Motor neuron (in vitro differentiated cells): ENCODE results near the gene CAMTA1. TPM values are rescaled to one million over a fixed set of nuclear protein-coding genes. Genes with fewer than 3 reads are reported as not detected.
"Not testable (repeated sequence)": the region's sequence is repeated elsewhere in the genome, so short reads cannot be mapped to it uniquely, and the experiment has no call there.

Source experiments
- ATAC-seq, 8 experiments: fragments of 200-7000 bp; cut with Tn5 transposase; replicated peaks in 6 of 8; 2 replicates each; pipeline ENCODE4 v1.8.0; 2021; ENCODE audit warnings: mild to moderate bottlenecking in 8 of 8, moderate library complexity in 8 of 8
- H3K27ac ChIP-seq, 2 donors: fragments of 250-450 bp; sonication (Bioruptor Pico); 2 replicates each; pipeline ENCODE4 v1.9.0; 2021; ENCODE audit warnings: antibody characterized with exemption in 2 of 2, mild to moderate bottlenecking in 2 of 2, moderate library complexity in 1 of 2
- H3K4me1 ChIP-seq, 2 donors: fragments of 250-450 bp; sonication (Bioruptor Pico); replicated peaks in 1 of 2; 2 replicates each; pipeline ENCODE4 v1.6.1; 2021; ENCODE audit warnings: antibody characterized with exemption in 2 of 2, mild to moderate bottlenecking in 2 of 2, moderate library complexity in 1 of 2
- H3K4me3 ChIP-seq, 5 donors: fragments of 250-450 bp; sonication (Bioruptor Pico); 2 replicates each; pipeline ENCODE4 v1.9.0; 2021; ENCODE audit warnings: antibody characterized with exemption in 5 of 5, mild to moderate bottlenecking in 5 of 5, moderate library complexity in 4 of 5
- WGBS, 10 experiments: fragments of 450-650 bp; shearing (Covaris generic); methylation state at CpG; one replicate each; pipeline ENCODE4 v1.0.0; 2022; 5-methylcytosine and 5-hydroxymethylcytosine counted together
- in situ Hi-C, 9 experiments: fragments of 400-800 bp; cut with MboI; loops; one replicate each; pipeline ENCODE4 v1.15.0; 2021; ENCODE audit warnings: low sequenced_read_pairs in 9 of 9, low pct_unique_long_range_greater_than_20kb in 2 of 9; ENCODE audit not compliant: unreplicated experiment in 9 of 9
- total RNA-seq, 8 experiments: library from RNA; unstranded; fragments of 300-600 nt; gene quantifications; 2 replicates each; pipeline versions ENCODE4 v1.2.3 to v1.2.4, GENCODE V29; 2022

The CAMTA1 gene
- total RNA-seq, 8 experiments from 2014 or later: 38.5 to 145 (median 77.6) TPM

DNA sequence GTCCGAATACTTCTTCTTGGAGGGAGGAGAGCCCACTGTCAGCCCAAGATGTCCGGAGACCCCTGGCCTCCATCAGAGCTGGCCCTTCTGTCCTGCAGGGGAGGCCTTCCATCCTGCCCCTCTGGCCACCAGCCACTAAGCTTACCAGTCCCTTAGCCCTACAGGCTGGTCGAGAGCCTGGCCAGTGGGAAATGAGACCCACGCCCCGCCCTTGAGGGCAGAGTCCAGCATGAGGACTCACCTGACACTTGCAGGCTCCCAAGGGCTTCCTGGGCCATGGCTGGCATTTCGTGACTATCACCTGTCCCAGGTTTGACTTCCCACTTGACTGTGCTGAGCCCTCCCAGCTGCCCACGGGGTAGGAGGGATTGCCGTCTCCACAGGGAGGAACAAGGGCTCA, 624.0 kb downstream of the CAMTA1 start:
- no peak overlapping the region for H3K27ac ChIP-seq
- H3K4me3 ChIP-seq: no peak overlapping the region
- ATAC-seq: no peak
- in situ Hi-C loops: no loop called here
- no peaks in the 10 kb centered on the region for H3K4me1 ChIP-seq
- 50 to 90% (median 84%) methylated on average over 1 to 7 of the region's 8 CpGs; no CpG with 5 or more reads in 5 of the 10 experiments for WGBS, 10 experiments

DNA sequence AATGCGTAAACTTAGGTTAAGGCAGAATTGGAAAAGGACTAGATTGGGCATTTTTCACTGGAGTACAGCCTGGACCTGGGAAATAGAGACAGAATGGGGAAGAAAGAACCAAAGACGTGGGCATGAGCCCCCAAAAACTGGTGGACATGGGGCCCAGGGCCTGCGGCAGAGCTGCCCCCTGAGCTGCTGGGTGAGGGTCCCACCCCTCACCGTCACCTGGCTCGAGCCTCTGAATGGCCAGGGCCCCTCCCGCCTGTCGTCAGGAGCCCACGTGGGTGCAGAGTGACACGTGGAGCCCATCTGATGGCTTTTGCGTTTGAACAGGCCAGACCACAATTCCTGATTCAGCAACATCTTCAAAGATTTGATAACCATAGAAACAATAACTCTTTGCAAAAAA, 624.9 kb downstream of the CAMTA1 start:
- 42 to 100% (median 79%) methylated on average over 1 to 8 of the region's 10 CpGs; no CpG with 5 or more reads in 4 of the 10 experiments for WGBS, 10 experiments
- H3K4me1 ChIP-seq: no peaks in the 10 kb centered on the region
- no peak overlapping the region for H3K27ac ChIP-seq
- in situ Hi-C loops: no loop called here
- ATAC-seq: peak in 1 of 8 experiments; percentile 31
- no peak overlapping the region for H3K4me3 ChIP-seq

DNA sequence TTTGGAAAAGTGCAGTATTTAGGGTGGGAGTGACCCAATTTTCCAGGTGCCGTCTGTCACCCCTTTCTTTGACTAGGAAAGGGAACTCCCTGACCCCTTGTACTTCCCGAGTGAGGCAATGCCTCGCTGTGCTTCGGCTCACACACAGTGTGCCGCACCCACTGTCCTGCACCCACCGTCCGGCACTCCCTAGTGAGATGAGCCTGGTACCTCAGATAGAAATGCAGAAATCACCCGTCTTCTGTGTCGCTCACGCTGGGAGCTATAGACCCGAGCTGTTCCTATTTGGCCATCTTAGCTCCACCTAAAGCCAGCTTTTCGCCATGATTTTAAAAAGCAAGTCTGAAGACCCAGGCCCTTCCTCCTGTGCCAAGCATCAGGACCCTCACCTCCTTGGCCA, 632.4 kb downstream of the CAMTA1 start:
- in situ Hi-C loops, H3K4me3 ChIP-seq, ATAC-seq, H3K27ac ChIP-seq, H3K4me1 ChIP-seq: not testable (repeated sequence)
- WGBS, 10 experiments: 45 to 100% (median 96%) methylated on average over 1 to 12 of the region's 12 CpGs; no CpG with 5 or more reads in 5 of the 10 experiments

DNA sequence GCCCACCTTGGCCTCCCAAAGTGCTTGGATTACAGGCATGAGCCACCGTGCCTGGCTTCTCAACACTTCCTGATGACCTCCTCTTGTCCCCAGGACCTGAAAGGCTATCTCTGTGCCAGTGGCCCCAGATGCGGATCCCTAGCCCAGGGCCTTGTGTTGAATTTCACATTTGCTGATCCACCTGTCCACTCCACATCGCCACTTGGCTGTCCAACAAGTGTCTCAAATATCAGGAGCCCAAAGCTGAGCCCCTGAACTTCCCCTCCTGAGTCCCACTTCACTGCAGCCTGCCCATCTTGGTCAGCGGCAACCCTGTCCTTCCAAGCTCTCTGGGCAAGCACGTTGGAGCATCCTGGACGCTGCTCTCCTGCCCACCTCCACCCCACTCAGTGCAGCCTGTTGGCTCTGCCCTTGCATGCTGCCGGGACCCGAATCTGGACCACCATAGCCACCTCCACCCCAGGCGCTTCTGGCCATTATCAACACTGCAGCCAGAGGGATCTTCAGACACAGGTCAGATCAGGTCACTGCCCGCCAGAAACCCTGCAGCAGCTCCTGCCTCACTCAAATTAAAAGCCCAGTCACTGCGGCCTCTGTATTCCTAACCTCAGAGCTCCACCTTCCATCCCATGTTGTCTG, 633.3 kb downstream of the CAMTA1 start:
- in situ Hi-C loops: no loop called here
- no peak for ATAC-seq
- Histone ChIP-seq H3K4me3 (no peak overlapping the region), H3K27ac (no peak overlapping the region), H3K4me1 (peaks cover 3% of the 10 kb centered on the region in 2 donors)
- 14 to 100% (median 84%) methylated on average over 1 to 11 of the region's 11 CpGs; no CpG with 5 or more reads in 1 of the 10 experiments for WGBS, 10 experiments

DNA sequence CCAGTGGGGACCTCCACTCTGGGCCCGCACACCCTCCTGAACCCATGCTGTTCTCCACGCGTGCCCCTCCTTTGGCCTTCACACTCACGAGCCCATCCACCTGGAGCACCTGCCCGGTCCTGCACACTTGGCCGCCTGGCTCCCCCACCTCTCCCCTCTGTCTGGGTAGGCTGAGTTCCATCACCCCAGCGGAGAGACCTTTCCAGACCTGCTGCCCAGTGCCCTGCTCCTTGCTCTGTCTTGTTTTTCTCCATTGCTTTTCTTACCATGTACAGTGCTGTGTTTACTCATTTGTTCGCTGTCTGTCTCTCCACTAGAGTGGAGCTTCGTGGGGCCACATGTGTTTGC, 634.8 kb downstream of the CAMTA1 start:
- Histone ChIP-seq H3K4me1 (peaks cover 3% of the 10 kb centered on the region in 2 donors), H3K27ac (no peak overlapping the region), H3K4me3 (no peak overlapping the region)
- no peak for ATAC-seq
- WGBS, 10 experiments: 20 to 92% (median 76%) methylated on average over 2 to 8 of the region's 9 CpGs; no CpG with 5 or more reads in 5 of the 10 experiments
- in situ Hi-C loops: no loop called here

DNA sequence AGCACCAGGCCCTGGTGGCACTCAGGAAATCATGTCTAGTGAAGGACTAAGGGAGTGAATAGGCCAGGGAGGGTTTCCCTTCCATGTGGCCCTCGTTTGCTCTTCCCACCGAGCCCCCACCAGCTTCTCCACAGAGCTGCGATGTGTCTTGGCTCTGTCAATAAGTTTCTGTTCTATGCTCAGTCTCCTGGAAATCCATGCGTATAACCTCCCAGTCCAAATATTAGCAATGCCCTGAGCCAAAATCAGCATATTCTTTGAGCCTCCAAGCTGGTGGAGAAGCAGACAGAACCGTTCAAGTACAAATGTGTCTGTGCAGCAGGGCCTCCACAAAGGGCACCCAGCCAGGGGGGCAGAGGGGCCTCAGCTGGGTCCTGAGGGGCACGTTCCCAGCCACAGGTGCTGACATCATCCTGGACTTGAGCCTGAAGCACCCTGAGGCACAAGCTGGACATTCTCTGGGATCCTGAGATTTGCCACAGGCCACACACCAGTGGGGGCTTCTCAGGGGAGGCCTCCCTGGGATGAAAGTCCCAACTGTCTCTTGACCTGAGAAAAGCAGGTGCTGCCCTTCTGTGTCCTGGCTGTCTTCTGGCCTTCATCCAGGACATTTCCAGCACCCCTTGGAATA, 635.3 kb downstream of the CAMTA1 start:
- no peak overlapping the region for H3K27ac ChIP-seq
- peak in 2 of 8 experiments; percentile 9 to 71 for ATAC-seq
- in situ Hi-C loops: no loop called here
- H3K4me3 ChIP-seq: no peak overlapping the region
- WGBS, 10 experiments: 70 to 100% (median 86%) methylated on average over 1 to 5 of the region's 6 CpGs; no CpG with 5 or more reads in 4 of the 10 experiments
- peaks cover 3 to 8% of the 10 kb centered on the region in 2 donors for H3K4me1 ChIP-seq

DNA sequence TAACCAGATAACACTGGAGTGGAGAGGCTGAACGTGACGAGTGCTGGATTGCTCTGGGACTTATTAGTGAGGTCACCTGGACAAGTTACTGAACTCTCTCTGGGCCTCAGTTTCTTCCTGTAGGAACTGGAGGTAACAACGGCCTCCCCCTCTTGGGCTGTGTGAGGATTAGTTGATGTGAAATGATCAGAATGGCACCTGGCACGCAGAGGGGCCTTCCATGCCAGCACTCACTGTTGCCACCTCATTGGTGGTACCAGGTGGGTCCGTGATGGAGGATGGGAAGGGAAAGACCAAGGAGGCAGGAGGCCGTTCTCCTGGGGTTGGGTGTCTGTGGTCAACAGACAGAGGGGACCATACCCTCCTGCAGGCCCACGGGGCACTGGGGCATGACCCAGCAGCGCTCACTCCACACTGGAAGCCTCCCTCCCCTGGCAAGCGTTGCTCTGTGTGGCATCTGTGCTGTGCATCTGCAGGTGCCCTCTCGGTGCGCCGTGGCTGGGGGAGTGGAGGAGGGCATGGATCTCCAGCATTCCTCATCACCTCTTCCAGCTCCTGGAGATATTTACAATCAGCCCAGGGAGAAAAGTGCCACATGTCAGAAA, 636.3 kb downstream of the CAMTA1 start:
- H3K27ac ChIP-seq: no peak overlapping the region
- no peak overlapping the region for H3K4me3 ChIP-seq
- in situ Hi-C loops: no loop called here
- WGBS, 10 experiments: 89 to 100% (median 93%) methylated on average over 1 to 8 of the region's 12 CpGs; no CpG with 5 or more reads in 6 of the 10 experiments
- H3K4me1 ChIP-seq: peaks cover 11 to 18% of the 10 kb centered on the region in 2 donors
- ATAC-seq: no peak

DNA sequence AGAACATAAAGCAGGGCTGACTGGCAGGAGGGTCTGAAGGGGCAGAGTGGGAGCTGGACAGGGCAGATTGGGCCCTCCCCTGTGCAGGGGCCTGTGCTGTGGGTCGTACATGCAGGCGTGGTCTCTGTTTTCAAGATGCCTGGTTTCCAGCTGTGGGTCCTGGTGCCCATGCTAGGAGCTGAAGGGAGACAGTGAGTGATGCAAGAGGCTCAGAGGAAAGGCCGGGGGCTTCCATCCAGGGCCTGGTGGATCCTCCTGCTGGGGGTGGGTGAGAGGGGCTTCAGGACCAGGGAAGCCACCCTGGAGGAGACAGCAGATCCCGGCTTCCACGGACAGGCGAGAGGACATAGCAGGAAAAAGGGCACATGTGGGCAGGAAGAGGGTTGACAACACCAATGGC, 636.8 kb downstream of the CAMTA1 start:
- in situ Hi-C loops: no loop called here
- Histone ChIP-seq H3K4me3 (no peak overlapping the region), H3K4me1 (peaks cover 16 to 23% of the 10 kb centered on the region in 2 donors), H3K27ac (no peak overlapping the region)
- 80% methylated on average over 1 of the region's 6 CpGs; no CpG with 5 or more reads in 9 of the 10 experiments for WGBS, 10 experiments
- ATAC-seq: no peak

DNA sequence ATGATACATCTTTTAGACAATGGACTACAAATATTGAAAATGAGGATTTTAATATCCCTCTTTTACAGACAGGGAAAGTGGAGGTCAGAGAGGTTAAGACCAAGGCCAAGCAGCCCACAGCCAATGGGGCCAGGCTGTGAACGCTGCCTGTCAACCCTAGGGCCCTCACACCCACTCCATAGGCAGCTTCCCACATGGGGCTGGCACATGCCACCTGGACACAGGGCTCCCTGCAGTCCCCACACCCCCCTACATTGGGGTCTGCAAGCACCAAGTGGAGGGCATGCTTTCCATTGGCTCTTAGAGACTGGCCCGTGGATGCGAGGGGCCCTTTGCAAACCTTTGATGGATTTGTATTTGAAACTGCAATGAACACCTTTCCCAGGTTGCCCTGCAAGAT, 637.3 kb downstream of the CAMTA1 start:
- 20 to 100% (median 88%) methylated on average over 1 to 3 of the region's 3 CpGs; no CpG with 5 or more reads in 3 of the 10 experiments for WGBS, 10 experiments
- peaks cover 21 to 27% of the 10 kb centered on the region in 2 donors for H3K4me1 ChIP-seq
- no peak for ATAC-seq
- in situ Hi-C loops: no loop called here
- no peak overlapping the region for H3K27ac ChIP-seq
- H3K4me3 ChIP-seq: no peak overlapping the region

DNA sequence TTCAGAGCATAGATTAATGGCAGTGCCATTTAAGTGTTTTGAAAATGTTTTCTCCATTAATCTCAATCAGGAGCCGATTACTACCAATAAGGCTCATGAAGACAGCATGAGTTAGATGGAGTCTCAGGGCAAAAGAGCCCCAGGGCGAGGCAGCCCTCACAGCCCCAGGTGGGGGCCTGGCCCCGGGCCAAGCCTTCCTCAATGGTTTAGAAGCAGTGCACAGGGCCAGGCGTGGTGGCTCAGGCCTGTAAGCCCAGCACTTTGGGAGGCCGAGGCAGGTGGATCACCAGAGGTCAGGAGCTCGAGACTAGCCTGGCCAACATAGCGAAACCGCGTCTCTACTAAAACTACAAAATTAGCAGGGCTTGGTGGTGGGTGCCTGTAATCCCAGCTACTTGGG, 637.7 kb downstream of the CAMTA1 start:
- Histone ChIP-seq H3K4me1 (peaks cover 25 to 31% of the 10 kb centered on the region in 2 donors), H3K4me3 (no peak overlapping the region), H3K27ac (no peak overlapping the region)
- 47 to 92% (median 82%) methylated on average over 1 to 7 of the region's 9 CpGs; no CpG with 5 or more reads in 4 of the 10 experiments for WGBS, 10 experiments
- ATAC-seq: no peak
- in situ Hi-C loops: no loop called here

DNA sequence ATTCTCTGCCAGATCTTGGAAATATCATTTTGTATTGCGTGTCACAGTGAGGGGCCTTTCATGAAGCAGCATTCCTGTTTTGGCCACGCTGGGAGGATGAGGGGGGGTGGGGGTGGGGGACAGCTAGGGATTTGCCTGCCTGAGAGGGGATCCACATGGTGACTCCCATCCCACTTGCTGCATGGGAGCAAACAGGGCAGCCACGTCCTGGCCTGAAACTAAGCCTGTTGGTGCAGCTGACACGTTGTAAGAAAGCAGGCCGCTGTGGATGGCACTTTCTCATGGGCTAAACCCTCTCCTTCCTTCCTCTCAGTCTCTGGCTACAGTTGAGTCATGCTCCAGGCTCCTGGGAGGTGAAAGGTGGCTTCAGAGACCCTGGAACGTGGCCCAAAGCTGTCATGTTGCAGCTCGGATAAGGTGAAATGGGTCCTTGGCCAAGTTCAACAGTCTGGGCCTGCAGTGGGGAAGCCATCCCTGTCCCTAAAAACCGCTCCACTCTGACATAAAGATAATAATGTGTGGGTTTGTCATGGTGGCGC, 639.2 kb downstream of the CAMTA1 start:
- H3K4me1 ChIP-seq: peaks cover 26 to 34% of the 10 kb centered on the region in 2 donors
- no peak overlapping the region for H3K27ac ChIP-seq
- in situ Hi-C loops: no loop called here
- no peak for ATAC-seq
- no peak overlapping the region for H3K4me3 ChIP-seq
- 37 to 100% (median 80%) methylated on average over 1 to 8 of the region's 9 CpGs; no CpG with 5 or more reads in 3 of the 10 experiments for WGBS, 10 experiments

DNA sequence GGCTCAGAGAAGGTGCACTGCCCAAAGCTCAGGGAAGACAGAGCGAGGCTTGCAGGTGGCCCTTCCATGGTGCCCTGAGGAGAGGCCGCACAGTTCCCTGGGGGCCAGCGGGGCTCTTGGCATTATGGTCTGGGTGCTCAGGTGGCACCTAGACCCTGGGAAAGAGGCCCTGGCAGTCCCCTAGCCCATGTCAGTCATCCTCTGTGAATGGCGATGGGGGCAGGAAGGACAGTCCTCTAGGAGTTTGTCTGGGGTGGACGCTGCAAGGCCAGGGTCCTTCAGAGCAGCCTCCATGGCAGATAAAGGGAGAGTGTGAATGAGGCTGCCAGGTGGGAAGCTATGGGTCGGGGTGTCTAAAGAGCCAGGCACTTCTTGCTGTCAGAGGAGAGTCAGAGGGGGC, 640.0 kb downstream of the CAMTA1 start:
- in situ Hi-C loops: no loop called here
- WGBS, 10 experiments: 77 to 100% (median 100%) methylated on average over 1 to 3 of the region's 6 CpGs; no CpG with 5 or more reads in 3 of the 10 experiments
- ATAC-seq: no peak

DNA sequence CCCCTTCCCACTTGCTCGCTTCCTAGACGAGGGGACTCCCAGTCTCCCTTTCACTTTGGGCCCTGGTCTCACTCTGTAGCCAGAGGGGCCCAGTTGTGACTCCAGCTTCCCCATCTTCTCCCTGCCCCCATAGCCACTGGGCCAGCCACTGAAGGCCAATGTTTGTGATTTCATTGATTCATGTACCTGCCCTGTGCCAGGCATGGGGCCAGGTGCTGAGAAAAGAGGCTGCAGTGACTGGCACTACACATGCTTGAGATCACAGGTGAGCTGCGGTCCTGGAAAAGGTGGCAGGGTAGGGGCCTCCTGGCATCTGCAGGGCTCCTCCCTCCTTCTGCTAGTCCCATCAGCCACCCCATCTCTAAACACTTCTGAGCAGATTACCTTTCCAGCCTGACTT, 640.5 kb downstream of the CAMTA1 start:
- ATAC-seq: no peak
- in situ Hi-C loops: no loop called here
- Histone ChIP-seq H3K4me3 (no peak overlapping the region), H3K27ac (no peak overlapping the region), H3K4me1 (peaks cover 23 to 34% of the 10 kb centered on the region in 2 donors)
- WGBS, 10 experiments: 40 to 100% (median 83%) methylated on average over 1 to 2 of the region's 3 CpGs; no CpG with 5 or more reads in 6 of the 10 experiments

More for the DNA sequence above, 640.0 kb downstream of the CAMTA1 start:
- Histone ChIP-seq H3K4me3 (no peak overlapping the region), H3K4me1 (peaks cover 26 to 34% of the 10 kb centered on the region in 2 donors), H3K27ac (no peak overlapping the region)
